ENCODE data around the gene ST3GAL3.

- TF ChIP-seq CTCF (conservative IDR thresholded peaks at IDR 0.05; ENCODE audit: low read depth in 2 of 2) (no peak), POLR2AphosphoS5 (IDR thresholded peaks at IDR 0.05; ENCODE audit: low read depth) (no peak), REST (IDR thresholded peaks at IDR 0.05; ENCODE audit: unreplicated experiment) (no peak), EZH2 (IDR thresholded peaks at IDR 0.05; ENCODE audit: low read depth, unreplicated experiment) (no peak), CREB1 (CRISPR knock-in tag; IDR thresholded peaks at IDR 0.05; ENCODE audit: low read depth) (no peak), ZNF331 (CRISPR knock-in tag; IDR thresholded peaks at IDR 0.05; ENCODE audit: low read depth) (no peak), NANOG (IDR thresholded peaks at IDR 0.05; ENCODE audit: borderline replicate concordance) (no peak), EZH2phosphoT487 (IDR thresholded peaks at IDR 0.05; ENCODE audit: unreplicated experiment) (no peak), JUNB (IDR thresholded peaks at IDR 0.05; ENCODE audit: unreplicated experiment) (no peak), STAT1 (IDR thresholded peaks at IDR 0.05; ENCODE audit: unreplicated experiment) (no peak)
These were observed 29.5 kb downstream of the ST3GAL3 start for GRCh38 chr1:43736819-43737218.

All from GM23338 (cell line).